CD14-positive monocyte (primary cell): ENCODE measurements around the gene SLC37A1. TPM values are rescaled to one million over a fixed set of nuclear protein-coding genes. Genes with fewer than 3 reads are reported as not detected.

Source experiments
- DNase-seq, 3 donors: peaks; one replicate each; pipeline ENCODE4 v3.0.0-alpha.2; 2011 to 2022
- H2AFZ ChIP-seq: 2 replicates; pipeline ENCODE4 v1.6.0; 2012; ENCODE audit warnings: mild to moderate bottlenecking, low read depth, low read length, inconsistent platforms; ENCODE audit not compliant: insufficient read depth, poor library complexity, severe bottlenecking
- H3K27ac ChIP-seq, 2 donors: 1 replicate in 1 of 2; 2 replicates in 1 of 2; pipeline ENCODE4 v1.5.1; 2012 to 2013; ENCODE audit warnings: low read length in 2 of 2, control low read depth in 1 of 2, inconsistent platforms in 1 of 2, low read depth in 1 of 2, mild to moderate bottlenecking in 1 of 2
- H3K27me3 ChIP-seq, 2 donors: one replicate each; pipeline versions ENCODE4 v1.6.0 to v1.6.1; 2011 to 2013; ENCODE audit warnings: low read length in 2 of 2; ENCODE audit not compliant: control insufficient read depth in 2 of 2, insufficient read depth in 2 of 2
- H3K36me3 ChIP-seq, 2 donors: replicated peaks in 1 of 2; 1 replicate in 1 of 2; 2 replicates in 1 of 2; pipeline versions ENCODE4 v1.5.1 to v1.6.1; 2012 to 2013; ENCODE audit warnings: low read length in 2 of 2, control low read depth in 1 of 2, inconsistent platforms in 1 of 2, mild to moderate bottlenecking in 1 of 2; ENCODE audit not compliant: insufficient read depth in 2 of 2, control insufficient read depth in 1 of 2
- H3K4me1 ChIP-seq, 2 donors: 1 replicate in 1 of 2; 2 replicates in 1 of 2; pipeline versions ENCODE4 v1.5.1 to v1.6.1; 2012 to 2013; ENCODE audit warnings: low read length in 2 of 2, control low read depth in 1 of 2, inconsistent platforms in 1 of 2, mild to moderate bottlenecking in 1 of 2, moderate library complexity in 1 of 2; ENCODE audit not compliant: insufficient read depth in 2 of 2, control insufficient read depth in 1 of 2
- H3K4me2 ChIP-seq: replicated peaks from 2 replicates; pipeline ENCODE3; 2012; ENCODE audit warnings: low read length, moderate library complexity, mild to moderate bottlenecking; ENCODE audit not compliant: poor library complexity, severe bottlenecking; ENCODE audit errors: extremely low read depth
- H3K4me3 ChIP-seq, 3 experiments: fragments of 200-600 bp in 1 of 3; sonication (generic) in 1 of 3; replicated peaks in 1 of 3; 1 replicate in 2 of 3; 2 replicates in 1 of 3; pipeline ENCODE4 v1.5.1; 2011 to 2013; ENCODE audit warnings: low read length in 3 of 3, mild to moderate bottlenecking in 3 of 3, control low read depth in 2 of 3, low read depth in 2 of 3, inconsistent platforms in 1 of 3, moderate library complexity in 1 of 3
- H3K79me2 ChIP-seq: 2 replicates; pipeline ENCODE4 v1.6.0; 2012; ENCODE audit warnings: mild to moderate bottlenecking, control low read depth, inconsistent platforms, low read length, moderate library complexity; ENCODE audit not compliant: insufficient read depth
- H3K9ac ChIP-seq: 2 replicates; pipeline ENCODE4 v1.6.0; 2017; ENCODE audit warnings: low read length, mild to moderate bottlenecking; ENCODE audit not compliant: insufficient read depth, poor library complexity, severe bottlenecking
- H3K9me3 ChIP-seq, 2 donors: replicated peaks in 1 of 2; 1 replicate in 1 of 2; 2 replicates in 1 of 2; pipeline versions ENCODE4 v1.5.1 to v1.6.1; 2012 to 2013; ENCODE audit warnings: low read length in 2 of 2, control low read depth in 1 of 2; ENCODE audit not compliant: control insufficient read depth in 1 of 2, insufficient read depth in 1 of 2
- H4K20me1 ChIP-seq: 2 replicates; pipeline ENCODE4 v1.6.0; 2012; ENCODE audit warnings: mild to moderate bottlenecking, low read length, control low read depth, moderate library complexity; ENCODE audit not compliant: insufficient read depth
- H3K27ac Mint-ChIP-seq, 7 donors: one replicate each; pipeline ENCODE4 v1.8.0; 2020; ENCODE audit warnings: mild to moderate bottlenecking in 7 of 7, mixed read lengths in 7 of 7, moderate library complexity in 6 of 7, inconsistent platforms in 2 of 7
- H3K27me3 Mint-ChIP-seq, 3 donors: one replicate each; pipeline ENCODE4 v1.8.0; 2021 to 2022; ENCODE audit warnings: low read depth in 3 of 3, mild to moderate bottlenecking in 3 of 3, mixed read lengths in 3 of 3, moderate library complexity in 3 of 3, inconsistent platforms in 1 of 3
- H3K36me3 Mint-ChIP-seq, 2 donors: one replicate each; pipeline ENCODE4 v1.8.0; 2020; ENCODE audit warnings: mixed read lengths in 2 of 2, inconsistent platforms in 1 of 2, mild to moderate bottlenecking in 1 of 2
- H3K4me1 Mint-ChIP-seq: one replicate; pipeline ENCODE4 v1.8.0; 2020; ENCODE audit warnings: mild to moderate bottlenecking, mixed read lengths
- H3K4me3 Mint-ChIP-seq, 2 donors: one replicate each; pipeline ENCODE4 v1.8.0; 2020; ENCODE audit warnings: mild to moderate bottlenecking in 2 of 2, mixed read lengths in 2 of 2, moderate library complexity in 1 of 2
- H3K9me3 Mint-ChIP-seq, 7 donors: one replicate each; pipeline ENCODE4 v1.8.0; 2020 to 2022; ENCODE audit warnings: mixed read lengths in 7 of 7, mild to moderate bottlenecking in 6 of 7, moderate library complexity in 6 of 7, inconsistent platforms in 2 of 7
- CTCF ChIP-seq: fragments of 200-600 bp; IDR thresholded peaks from one replicate; pipeline ENCODE4 v1.8.0; 2022; ENCODE audit warnings: antibody characterized with exemption, mild to moderate bottlenecking
- WGBS: methylation state at CpG from one replicate; pipeline ENCODE4 v1.1.5; 2013; ENCODE audit warnings: missing lambda C conversion rate; ENCODE audit not compliant: insufficient coverage; 5-methylcytosine and 5-hydroxymethylcytosine counted together
- intact Hi-C, 2 donors: fragments of 100-400 bp; cut with micrococcal nuclease; formaldehyde crosslinking; loops; one replicate each; pipeline versions ENCODE4 v1.15.0 to v1.15.1; 2023
- polyA plus RNA-seq, 3 donors: library from polyadenylated mRNA; depleted of rRNA in 1 of 3; unstranded in 2 of 3; stranded (reverse) in 1 of 3; fragments of 300-500 nt in 2 of 3; fragments of >200 nt in 1 of 3; fragmentation: Illumina TruSeq in 2 of 3; gene quantifications; 1 replicate in 2 of 3; 2 replicates in 1 of 3; pipeline ENCODE4 v1.2.3, GENCODE V29; 2012 to 2021

The SLC37A1 gene
- polyA plus RNA-seq, 3 donors = 2.7 to 12.4 (median 4.3) TPM

GRCh38 chr21:42475526-42476387, 37.9 kb upstream of the SLC37A1 start:
- no peak for DNase-seq
- H3K27me3 ChIP-seq = no peaks in the 10 kb centered on the region
- intact Hi-C loops = no loop called here
- H2AFZ ChIP-seq = no peak overlapping the region
- no peak overlapping the region for H3K27ac ChIP-seq
- no peaks in the 10 kb centered on the region for H3K36me3 Mint-ChIP-seq
- no peak overlapping the region for H3K4me3 Mint-ChIP-seq
- H3K79me2 ChIP-seq = no peaks in the 10 kb centered on the region
- 92% methylated on average over 13 of the region's 18 CpGs for WGBS
- H3K4me3 ChIP-seq = no peak overlapping the region
- no peaks in the 10 kb centered on the region for H4K20me1 ChIP-seq
- no peaks in the 10 kb centered on the region for H3K4me1 ChIP-seq
- H3K36me3 ChIP-seq = no peaks in the 10 kb centered on the region
- H3K27me3 Mint-ChIP-seq = peaks cover 1 to 16% (median 3%) of the 10 kb centered on the region in 3 donors
- no peak overlapping the region for H3K9ac ChIP-seq
- no peak overlapping the region for H3K27ac Mint-ChIP-seq
- H3K9me3 Mint-ChIP-seq = peaks cover 0 to 1% (median 0%) of the 10 kb centered on the region in 7 donors
- H3K4me1 Mint-ChIP-seq = no peaks in the 10 kb centered on the region
- no peaks in the 10 kb centered on the region for H3K9me3 ChIP-seq
- no peak for TF ChIP-seq CTCF
- H3K4me2 ChIP-seq = no peak overlapping the region

- Mint-ChIP-seq H3K36me3 (no peaks in the 10 kb centered on the region), H3K9me3 (peaks cover 0 to 1% (median 0%) of the 10 kb centered on the region in 7 donors), H3K4me3 (no peak overlapping the region), H3K27me3 (peaks cover 0 to 16% (median 3%) of the 10 kb centered on the region in 3 donors), H3K27ac (no peak overlapping the region), H3K4me1 (no peaks in the 10 kb centered on the region)
- Histone ChIP-seq H3K36me3 (no peaks in the 10 kb centered on the region), H3K4me2 (no peak overlapping the region), H3K79me2 (no peaks in the 10 kb centered on the region), H3K9ac (no peak overlapping the region), H3K4me3 (no peak overlapping the region), H4K20me1 (no peaks in the 10 kb centered on the region), H3K27ac (no peak overlapping the region), H2AFZ (no peak overlapping the region), H3K4me1 (no peaks in the 10 kb centered on the region), H3K9me3 (no peaks in the 10 kb centered on the region), H3K27me3 (no peaks in the 10 kb centered on the region)
- 95% methylated on average over 9 of the region's 25 CpGs for WGBS
- no peak for TF ChIP-seq CTCF
- intact Hi-C loops = no loop called here
- no peak for DNase-seq
Measured at GRCh38 chr21:42476388-42477331, 37.0 kb upstream of the SLC37A1 start.
